IMR-90 (cell line): ENCODE results near the gene FXYD3.

Experiments
- BHLHE40 ChIP-seq: fragments of 150-350 bp; IDR thresholded peaks from 2 replicates; pipeline ENCODE4 v1.6.1; 2016; ENCODE audit warnings: mild to moderate bottlenecking, low read depth, low read length
- CEBPB ChIP-seq: IDR thresholded peaks from 2 replicates; pipeline ENCODE4 v1.6.1; 2012; ENCODE audit warnings: low read depth, low read length, improper control_type of control experiment
- CHD1 ChIP-seq: IDR thresholded peaks from 2 replicates; pipeline ENCODE4 v1.6.1; 2012; ENCODE audit warnings: low read depth, low read length, improper control_type of control experiment
- MAZ ChIP-seq: IDR thresholded peaks from 2 replicates; pipeline ENCODE4 v1.6.1; 2012; ENCODE audit warnings: low read depth, mild to moderate bottlenecking, low read length, improper control_type of control experiment, moderate library complexity, borderline replicate concordance
- POLR2A ChIP-seq: IDR thresholded peaks from 2 replicates; pipeline ENCODE4 v1.6.1; 2012; ENCODE audit warnings: mild to moderate bottlenecking, low read depth, low read length
- RAD21 ChIP-seq: IDR thresholded peaks from 2 replicates; pipeline ENCODE4 v1.6.1; 2012; ENCODE audit warnings: low read length, improper control_type of control experiment
- RFX5 ChIP-seq: IDR thresholded peaks from 2 replicates; pipeline ENCODE4 v1.8.0; 2012; ENCODE audit warnings: low read depth, mild to moderate bottlenecking, low read length, moderate library complexity
- SMC3 ChIP-seq: fragments of 150-350 bp; IDR thresholded peaks from 2 replicates; pipeline ENCODE4 v1.6.1; 2016; ENCODE audit warnings: low read depth, mild to moderate bottlenecking, antibody characterized with exemption, low read length, moderate library complexity
- TF ChIP-seq, protein P1 (sequence below): conservative IDR thresholded peaks from 2 replicates; pipeline ENCODE4 v1.5.1; 2012; ENCODE audit warnings: mild to moderate bottlenecking, low read depth, low read length, improper control_type of control experiment
- TF ChIP-seq, protein P2 (sequence below): fragments of 150-350 bp; IDR thresholded peaks from 2 replicates; pipeline ENCODE4 v1.6.1; 2017; ENCODE audit warnings: mild to moderate bottlenecking, antibody characterized with exemption, low read length, low read depth
- TF ChIP-seq, protein P3 (sequence below): fragments of 150-350 bp; IDR thresholded peaks from 2 replicates; pipeline ENCODE4 v1.6.1; 2016; ENCODE audit warnings: low read depth, mild to moderate bottlenecking, low read length, moderate library complexity, borderline replicate concordance

DNA sequence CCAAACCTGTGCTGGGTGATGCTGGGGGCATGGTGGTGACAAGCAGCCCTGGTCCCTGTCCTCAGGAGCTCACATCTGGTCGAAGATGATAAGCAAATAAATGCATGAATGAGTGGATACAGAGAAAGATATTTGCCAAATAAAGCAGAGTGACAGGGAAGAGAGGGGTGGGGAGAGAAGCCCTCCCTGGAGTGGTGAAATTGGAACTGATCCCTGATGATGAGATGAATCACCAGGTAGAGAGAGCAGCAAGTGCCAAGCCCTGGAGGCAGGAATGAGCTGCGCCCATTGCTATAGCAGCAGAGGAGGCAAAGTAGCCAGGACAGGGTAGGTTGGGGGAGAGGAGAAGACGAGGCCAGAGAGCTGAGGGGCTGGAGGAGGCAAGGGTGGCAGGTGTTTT is 52.6 kb downstream of the FXYD3 start:
- TF ChIP-seq CEBPB = no peak
- TF ChIP-seq, protein P1, sequence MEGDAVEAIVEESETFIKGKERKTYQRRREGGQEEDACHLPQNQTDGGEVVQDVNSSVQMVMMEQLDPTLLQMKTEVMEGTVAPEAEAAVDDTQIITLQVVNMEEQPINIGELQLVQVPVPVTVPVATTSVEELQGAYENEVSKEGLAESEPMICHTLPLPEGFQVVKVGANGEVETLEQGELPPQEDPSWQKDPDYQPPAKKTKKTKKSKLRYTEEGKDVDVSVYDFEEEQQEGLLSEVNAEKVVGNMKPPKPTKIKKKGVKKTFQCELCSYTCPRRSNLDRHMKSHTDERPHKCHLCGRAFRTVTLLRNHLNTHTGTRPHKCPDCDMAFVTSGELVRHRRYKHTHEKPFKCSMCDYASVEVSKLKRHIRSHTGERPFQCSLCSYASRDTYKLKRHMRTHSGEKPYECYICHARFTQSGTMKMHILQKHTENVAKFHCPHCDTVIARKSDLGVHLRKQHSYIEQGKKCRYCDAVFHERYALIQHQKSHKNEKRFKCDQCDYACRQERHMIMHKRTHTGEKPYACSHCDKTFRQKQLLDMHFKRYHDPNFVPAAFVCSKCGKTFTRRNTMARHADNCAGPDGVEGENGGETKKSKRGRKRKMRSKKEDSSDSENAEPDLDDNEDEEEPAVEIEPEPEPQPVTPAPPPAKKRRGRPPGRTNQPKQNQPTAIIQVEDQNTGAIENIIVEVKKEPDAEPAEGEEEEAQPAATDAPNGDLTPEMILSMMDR = no peak
- TF ChIP-seq, protein P2, sequence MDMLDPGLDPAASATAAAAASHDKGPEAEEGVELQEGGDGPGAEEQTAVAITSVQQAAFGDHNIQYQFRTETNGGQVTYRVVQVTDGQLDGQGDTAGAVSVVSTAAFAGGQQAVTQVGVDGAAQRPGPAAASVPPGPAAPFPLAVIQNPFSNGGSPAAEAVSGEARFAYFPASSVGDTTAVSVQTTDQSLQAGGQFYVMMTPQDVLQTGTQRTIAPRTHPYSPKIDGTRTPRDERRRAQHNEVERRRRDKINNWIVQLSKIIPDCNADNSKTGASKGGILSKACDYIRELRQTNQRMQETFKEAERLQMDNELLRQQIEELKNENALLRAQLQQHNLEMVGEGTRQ = no peak
- TF ChIP-seq POLR2A = no peak
- TF ChIP-seq CHD1 = no peak
- TF ChIP-seq RAD21 = no peak
- no peak for TF ChIP-seq MAZ
- no peak for TF ChIP-seq SMC3
- TF ChIP-seq BHLHE40 = no peak
- TF ChIP-seq, protein P3, sequence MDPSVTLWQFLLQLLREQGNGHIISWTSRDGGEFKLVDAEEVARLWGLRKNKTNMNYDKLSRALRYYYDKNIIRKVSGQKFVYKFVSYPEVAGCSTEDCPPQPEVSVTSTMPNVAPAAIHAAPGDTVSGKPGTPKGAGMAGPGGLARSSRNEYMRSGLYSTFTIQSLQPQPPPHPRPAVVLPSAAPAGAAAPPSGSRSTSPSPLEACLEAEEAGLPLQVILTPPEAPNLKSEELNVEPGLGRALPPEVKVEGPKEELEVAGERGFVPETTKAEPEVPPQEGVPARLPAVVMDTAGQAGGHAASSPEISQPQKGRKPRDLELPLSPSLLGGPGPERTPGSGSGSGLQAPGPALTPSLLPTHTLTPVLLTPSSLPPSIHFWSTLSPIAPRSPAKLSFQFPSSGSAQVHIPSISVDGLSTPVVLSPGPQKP = no peak
- no peak for TF ChIP-seq RFX5
